Keratinocyte (primary cell): ENCODE results near the gene SNX2. TPM values are rescaled to one million over a fixed set of nuclear protein-coding genes. Genes with fewer than 3 reads are reported as not detected.

ENCODE experiments used
- DNase-seq: peaks from one replicate; pipeline ENCODE4 v3.0.0-alpha.2; 2011; ENCODE audit warnings: low read depth, missing footprints, low spot score
- FAIRE-seq: peaks from 2 replicates; lab custom pipeline; 2011; peaks lifted over from hg19 to GRCh38; lab: Jason Lieb, UNC
- H2AFZ ChIP-seq: 2 replicates; pipeline ENCODE4 v1.6.0; 2012; ENCODE audit warnings: low read length, control low read depth, inconsistent platforms; ENCODE audit not compliant: control insufficient read depth
- H3K27ac ChIP-seq: 2 replicates; pipeline ENCODE4 v1.5.1; 2011; ENCODE audit warnings: low read length; ENCODE audit not compliant: control insufficient read depth, insufficient read depth
- H3K27me3 ChIP-seq: 3 replicates; pipeline ENCODE4 v1.6.0; 2011; ENCODE audit warnings: low read length; ENCODE audit not compliant: control insufficient read depth, insufficient read depth; ENCODE audit errors: extremely low read depth
- H3K36me3 ChIP-seq, 2 experiments: 2 replicates in 1 of 2; 3 replicates in 1 of 2; pipeline ENCODE4 v1.5.1; 2011; ENCODE audit warnings: low read length in 2 of 2, mild to moderate bottlenecking in 1 of 2; ENCODE audit not compliant: control insufficient read depth in 2 of 2, insufficient read depth in 2 of 2; ENCODE audit errors: extremely low read depth in 1 of 2
- H3K4me1 ChIP-seq: 3 replicates; pipeline ENCODE4 v1.5.1; 2011; ENCODE audit warnings: low read length; ENCODE audit not compliant: control insufficient read depth, insufficient read depth; ENCODE audit errors: extremely low read depth
- H3K4me2 ChIP-seq: 3 replicates; pipeline ENCODE4 v1.6.0; 2011; ENCODE audit warnings: low read depth, low read length; ENCODE audit not compliant: control insufficient read depth, insufficient read depth; ENCODE audit errors: extremely low read depth
- H3K4me3 ChIP-seq, 3 experiments: fragments of 200-600 bp in 1 of 3; sonication (generic) in 1 of 3; 2 replicates in 2 of 3; 3 replicates in 1 of 3; pipeline ENCODE4 v1.5.1; 2011 to 2016; ENCODE audit warnings: low read length in 3 of 3, mild to moderate bottlenecking in 3 of 3, control low read depth in 2 of 3, inconsistent platforms in 1 of 3, low read depth in 1 of 3, mixed read lengths in 1 of 3, mixed run types in 1 of 3, moderate library complexity in 1 of 3; ENCODE audit not compliant: control insufficient read depth in 2 of 3, insufficient read depth in 2 of 3; ENCODE audit errors: extremely low read depth in 1 of 3
- H3K79me2 ChIP-seq: 2 replicates; pipeline ENCODE4 v1.6.0; 2012; ENCODE audit warnings: low read length; ENCODE audit not compliant: control insufficient read depth, insufficient read depth
- H3K9ac ChIP-seq: 3 replicates; pipeline ENCODE4 v1.6.0; 2011; ENCODE audit warnings: low read length; ENCODE audit not compliant: control insufficient read depth, insufficient read depth; ENCODE audit errors: extremely low read depth
- H3K9me1 ChIP-seq: 3 replicates; pipeline ENCODE4 v1.6.0; 2011; ENCODE audit warnings: low read length; ENCODE audit not compliant: control insufficient read depth, insufficient read depth; ENCODE audit errors: extremely low read depth
- H3K9me3 ChIP-seq: 2 replicates; pipeline ENCODE4 v1.5.1; 2012; ENCODE audit warnings: low read depth, low read length; ENCODE audit not compliant: control insufficient read depth
- H4K20me1 ChIP-seq: 3 replicates; pipeline ENCODE4 v1.6.0; 2011; ENCODE audit warnings: low read length; ENCODE audit not compliant: control insufficient read depth, insufficient read depth; ENCODE audit errors: extremely low read depth
- CTCF ChIP-seq, 3 experiments: IDR thresholded peaks in 1 of 3; conservative IDR thresholded peaks in 1 of 3; optimal IDR thresholded peaks in 1 of 3; 2 replicates in 2 of 3; 3 replicates in 1 of 3; pipeline versions ENCODE3 to v1.5.1; 2011; ENCODE audit warnings: low read length in 3 of 3, mild to moderate bottlenecking in 3 of 3, moderate library complexity in 2 of 3, control low read depth in 1 of 3, inconsistent platforms in 1 of 3; ENCODE audit not compliant: insufficient read depth in 2 of 3; ENCODE audit errors: extremely low read depth in 1 of 3
- EZH2 ChIP-seq: IDR thresholded peaks from one replicate; pipeline ENCODE4 v1.6.1; 2012; ENCODE audit warnings: inconsistent platforms, mild to moderate bottlenecking, low read length, moderate library complexity
- dilution Hi-C: fragments of 300-500 bp; cut with MboI; formaldehyde crosslinking; loops from one replicate; pipeline ENCODE4 v1.7.0; 2020; ENCODE audit warnings: low sequenced_read_pairs; ENCODE audit not compliant: extremely low pct_ligation_motif_present
- polyA plus RNA-seq, 5 experiments: library from polyadenylated mRNA; depleted of rRNA in 3 of 5; stranded (reverse) in 3 of 5; stranded (forward) in 1 of 5; unstranded in 1 of 5; fragments of >200 nt; gene quantifications; 1 replicate in 1 of 5; 2 replicates in 3 of 5; 3 replicates in 1 of 5; pipeline versions ENCODE4 v1.2.1 to v1.2.3, GENCODE V29; 2011 to 2012; ENCODE audit warnings: missing spikeins in 2 of 5, low read depth in 1 of 5, low replicate concordance in 1 of 5

Gene SNX2
- polyA plus RNA-seq, 1 donor (not counting 4 experiments of a cell fraction or from before 2014, with no cell fraction given): 87.8 TPM

- Histone ChIP-seq H3K27ac (no peak overlapping the region), H3K27me3 (no peaks in the 10 kb centered on the region), H3K4me3 (no peak overlapping the region), H3K9me3 (no peaks in the 10 kb centered on the region), H3K4me2 (no peak overlapping the region), H2AFZ (no peak overlapping the region), H3K36me3 (no peaks in the 10 kb centered on the region), H3K9ac (no peak overlapping the region), H3K79me2 (peaks cover 21% of the 10 kb centered on the region), H4K20me1 (no peaks in the 10 kb centered on the region), H3K9me1 (no peaks in the 10 kb centered on the region), H3K4me1 (peaks cover 7% of the 10 kb centered on the region)
- DNase-seq: no peak
- FAIRE-seq: no peak
- dilution Hi-C loops: no loop called here
- TF ChIP-seq CTCF (optimal IDR thresholded peaks at IDR 0.05 in 1 of 3, IDR thresholded peaks at IDR 0.05 in 1 of 3, conservative IDR thresholded peaks at IDR 0.05 in 1 of 3; ENCODE audit: extremely low read depth in 1 of 3, insufficient read depth in 2 of 3, low read length in 3 of 3) (no peak), EZH2 (no peak)
Observed at GRCh38 chr5:122772446-122772845, 2.4 kb upstream of the SNX2 start.

- Histone ChIP-seq H3K9me1 (no peaks in the 10 kb centered on the region), H3K4me2 (no peak overlapping the region), H3K79me2 (peaks cover 32% of the 10 kb centered on the region), H4K20me1 (no peaks in the 10 kb centered on the region), H3K27me3 (no peaks in the 10 kb centered on the region), H3K36me3 (no peaks in the 10 kb centered on the region), H3K4me3 (no peak overlapping the region), H3K4me1 (peaks cover 7% of the 10 kb centered on the region), H3K9ac (no peak overlapping the region), H3K27ac (no peak overlapping the region), H2AFZ (no peak overlapping the region), H3K9me3 (no peaks in the 10 kb centered on the region)
- TF ChIP-seq EZH2 (no peak), CTCF (optimal IDR thresholded peaks at IDR 0.05 in 1 of 3, IDR thresholded peaks at IDR 0.05 in 1 of 3, conservative IDR thresholded peaks at IDR 0.05 in 1 of 3; ENCODE audit: extremely low read depth in 1 of 3, insufficient read depth in 2 of 3, low read length in 3 of 3) (no peak)
- dilution Hi-C loops: no loop called here
- no peak for DNase-seq
- FAIRE-seq: no peak
Observed at GRCh38 chr5:122773619-122774018, 1.3 kb upstream of the SNX2 start.
